Mesenteric fat pad (tissue), 1 donor: ENCODE data around the gene ZNF484. TPM values are rescaled to one million over a fixed set of nuclear protein-coding genes. Genes with fewer than 3 reads are reported as not detected.

Experiments used
- DNase-seq: peaks from one replicate; pipeline ENCODE4 v3.0.0-alpha.2; 2020; ENCODE audit warnings: low spot score
- total RNA-seq: library from RNA; stranded (reverse); fragmentation: NEBNext Ultra II Directional; extraction: Animal tissue kit (Norgen Biotek cat#: 25700); gene quantifications from one replicate; pipeline ENCODE4 v1.2.1, GENCODE V29; 2021
- donor health status: DM: yes; HTN: yes; CAD: no.

The ZNF484 gene
- total RNA-seq, 1 donor from 2014 or later = 6.9 TPM

- DNase-seq = no peak
Observed at GRCh38 chr9:92795598-92796336, 82.1 kb downstream of the ZNF484 start.

Other genes with a start within 250 kb of the ZNF484 start
- 10.1 TPM for gene IPPK, start 207.9 kb downstream of the ZNF484 start, total RNA-seq
- gene BICD2, start 113.2 kb downstream of the ZNF484 start, total RNA-seq = 34.8 TPM
- gene FGD3, start 69.5 kb upstream of the ZNF484 start, total RNA-seq = 9.8 TPM
- gene SUSD3, start 180.7 kb upstream of the ZNF484 start, total RNA-seq = 2.0 TPM
- gene CARD19, start 218.2 kb upstream of the ZNF484 start, total RNA-seq = 38.9 TPM